Dendritic cell treated with granulocyte-macrophage colony-stimulating factor and Interleukin-4, amounts not matched to agents 40 ng/mL and 50 ng/mL, for 4 days (primary cell): ENCODE results near the gene FBXO42.

ENCODE experiments used
- H3K27ac Mint-ChIP-seq: one replicate; pipeline ENCODE4 v1.8.0; 2022; ENCODE audit warnings: mild to moderate bottlenecking, mixed read lengths
- H3K27me3 Mint-ChIP-seq: one replicate; pipeline ENCODE4 v1.8.0; 2022; ENCODE audit warnings: mild to moderate bottlenecking, mixed read lengths
- H3K36me3 Mint-ChIP-seq: one replicate; pipeline ENCODE4 v1.8.0; 2022; ENCODE audit warnings: low read depth, mixed read lengths
- H3K4me1 Mint-ChIP-seq: one replicate; pipeline ENCODE4 v1.8.0; 2022; ENCODE audit warnings: low read depth, mixed read lengths
- H3K4me3 Mint-ChIP-seq: one replicate; pipeline ENCODE4 v1.8.0; 2022; ENCODE audit warnings: mild to moderate bottlenecking, moderate library complexity, mixed read lengths
- H3K9me3 Mint-ChIP-seq: one replicate; pipeline ENCODE4 v1.8.0; 2022; ENCODE audit warnings: mixed read lengths
- intact Hi-C: fragments of 100-400 bp; cut with micrococcal nuclease; formaldehyde crosslinking; loops from one replicate; pipeline ENCODE4 v1.15.0; 2022

Gene FBXO42

DNA sequence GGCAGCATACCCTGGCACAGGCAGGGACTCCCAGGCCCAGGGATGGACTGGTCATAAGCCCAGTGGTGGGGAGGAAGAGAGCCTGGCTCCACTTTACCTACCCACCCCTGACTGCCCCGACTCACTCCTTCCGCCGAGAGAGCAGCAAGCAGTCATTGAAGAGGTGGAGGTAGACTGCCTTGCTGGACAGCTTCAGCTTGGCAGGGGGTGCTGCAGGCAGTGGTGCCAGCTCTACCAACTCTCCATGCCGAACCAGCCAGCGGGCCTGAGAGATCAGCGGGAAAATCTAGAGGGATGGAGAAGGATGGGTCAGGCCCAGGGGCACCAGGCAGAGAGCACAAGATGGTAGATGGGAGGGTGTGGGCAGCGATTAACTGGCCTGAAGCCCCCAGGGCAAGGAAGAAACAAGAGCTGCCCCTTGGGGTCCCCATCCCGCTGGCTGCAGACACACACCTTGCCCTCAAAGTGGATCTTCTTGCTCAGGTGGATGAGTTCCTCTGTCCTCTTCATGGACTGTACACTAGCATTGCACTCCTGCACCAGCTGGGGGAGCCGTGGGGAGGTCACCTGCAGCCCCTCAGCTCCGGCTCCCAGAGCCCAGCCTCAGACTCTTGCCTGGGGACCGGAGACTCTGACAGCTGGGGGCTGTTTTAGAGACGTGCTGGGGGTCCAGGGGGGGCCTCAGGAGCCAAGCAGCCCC, 147.5 kb downstream of the FBXO42 start:
- Mint-ChIP-seq H3K4me3 (no peak overlapping the region), H3K27me3 (no peaks in the 10 kb centered on the region), H3K27ac (no peak overlapping the region), H3K4me1 (peaks cover 15% of the 10 kb centered on the region), H3K36me3 (peaks cover 13% of the 10 kb centered on the region), H3K9me3 (no peaks in the 10 kb centered on the region)
- intact Hi-C loops, result no loop called here

DNA sequence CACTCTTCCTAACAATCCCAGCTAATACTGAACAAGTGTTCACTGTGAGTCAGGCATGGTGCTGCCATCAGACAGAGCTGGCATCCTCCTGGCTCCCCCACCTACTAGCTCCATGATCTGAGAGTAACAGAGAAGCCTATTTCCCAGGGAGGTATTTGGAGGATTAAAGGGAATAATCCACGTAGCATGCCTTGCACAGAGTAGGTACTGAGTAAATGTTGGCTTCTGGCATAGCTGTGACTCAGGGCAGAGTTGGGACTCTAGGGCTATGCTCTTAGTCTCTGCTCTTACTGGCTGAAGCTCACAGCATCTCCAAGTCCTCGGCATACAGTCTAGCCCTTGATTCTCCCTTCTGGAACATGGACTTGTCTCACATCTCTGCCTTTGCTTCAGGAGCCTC, 148.1 kb downstream of the FBXO42 start:
- Mint-ChIP-seq H3K27me3 (no peaks in the 10 kb centered on the region), H3K4me1 (peaks cover 18% of the 10 kb centered on the region), H3K4me3 (no peak overlapping the region), H3K36me3 (peaks cover 13% of the 10 kb centered on the region), H3K27ac (no peak overlapping the region), H3K9me3 (no peaks in the 10 kb centered on the region)
- intact Hi-C loops, result no loop called here

DNA sequence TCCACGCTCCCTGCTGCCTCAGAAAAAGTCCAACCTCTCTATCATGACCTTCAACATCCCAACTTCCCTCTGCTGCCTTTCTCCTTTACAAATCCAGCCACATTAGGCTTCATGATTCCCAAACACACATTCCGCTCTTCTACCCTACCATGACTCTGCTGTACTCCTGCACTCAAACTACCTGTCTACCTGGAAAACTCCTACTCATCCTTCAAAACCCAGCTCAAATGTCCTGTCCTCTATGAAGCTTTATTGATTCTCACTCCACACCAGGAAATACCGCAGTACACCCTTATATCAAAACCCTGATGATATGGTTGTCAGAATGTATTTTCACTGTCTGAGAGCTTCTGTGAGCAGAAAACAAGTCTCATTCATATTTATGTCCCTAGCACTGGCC, 148.7 kb downstream of the FBXO42 start:
- Mint-ChIP-seq H3K4me3 (no peak overlapping the region), H3K27ac (no peak overlapping the region)
- intact Hi-C loops, result no loop called here

DNA sequence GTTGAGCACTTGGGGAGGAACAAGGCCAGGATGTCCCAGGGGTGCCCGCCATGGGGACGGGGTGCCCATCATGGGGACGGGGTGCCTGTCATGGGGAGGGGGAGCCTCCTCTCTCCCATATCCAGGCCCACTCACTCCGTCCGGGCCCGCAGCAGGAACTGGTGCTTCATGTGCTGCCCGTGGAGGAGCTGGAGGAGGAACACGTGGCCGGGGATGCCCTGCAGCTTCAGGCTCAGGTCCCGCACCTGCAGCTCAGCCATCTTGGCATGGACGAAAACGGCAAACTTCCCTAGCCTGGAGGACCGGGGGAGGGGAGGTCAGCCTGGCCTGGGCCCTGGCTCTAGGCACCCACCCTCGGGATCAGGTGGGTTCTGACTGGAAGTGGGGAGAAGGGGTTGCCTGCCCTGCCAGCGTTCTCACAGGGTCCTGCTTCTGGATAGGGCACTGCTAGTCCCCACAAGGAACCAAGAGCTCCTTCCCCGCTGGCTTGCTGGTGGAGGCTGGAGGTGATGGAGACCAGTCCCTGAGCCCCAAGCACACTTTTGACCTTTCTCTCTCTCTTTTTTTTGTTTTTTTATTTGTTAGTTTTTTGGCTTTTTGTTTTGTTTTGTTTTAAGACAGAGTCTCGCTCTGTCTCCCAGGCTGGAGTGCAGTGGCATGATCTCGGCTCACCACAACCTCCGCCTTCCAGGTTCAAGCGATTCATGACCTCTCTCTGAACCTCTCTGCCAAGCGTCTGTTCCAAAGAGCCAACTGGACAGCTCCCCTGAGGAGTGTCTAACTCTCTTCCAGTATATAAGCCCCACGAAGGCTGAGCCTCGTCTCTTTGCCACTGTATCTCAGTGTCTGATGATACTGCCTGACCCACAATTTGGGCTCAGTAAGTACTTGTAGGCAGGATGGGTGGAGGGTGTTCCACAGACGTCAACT, 149.7 kb downstream of the FBXO42 start:
- no peak overlapping the region for H3K27ac Mint-ChIP-seq
- H3K9me3 Mint-ChIP-seq, result no peaks in the 10 kb centered on the region
- no peaks in the 10 kb centered on the region for H3K27me3 Mint-ChIP-seq
- intact Hi-C loops, result no loop called here
- no peak overlapping the region for H3K4me3 Mint-ChIP-seq
- peaks cover 14% of the 10 kb centered on the region for H3K4me1 Mint-ChIP-seq
- peaks cover 21% of the 10 kb centered on the region for H3K36me3 Mint-ChIP-seq

More for the DNA sequence above, 148.7 kb downstream of the FBXO42 start:
- Mint-ChIP-seq H3K4me1 (peaks cover 22% of the 10 kb centered on the region), H3K9me3 (no peaks in the 10 kb centered on the region), H3K36me3 (peaks cover 18% of the 10 kb centered on the region), H3K27me3 (no peaks in the 10 kb centered on the region)

DNA sequence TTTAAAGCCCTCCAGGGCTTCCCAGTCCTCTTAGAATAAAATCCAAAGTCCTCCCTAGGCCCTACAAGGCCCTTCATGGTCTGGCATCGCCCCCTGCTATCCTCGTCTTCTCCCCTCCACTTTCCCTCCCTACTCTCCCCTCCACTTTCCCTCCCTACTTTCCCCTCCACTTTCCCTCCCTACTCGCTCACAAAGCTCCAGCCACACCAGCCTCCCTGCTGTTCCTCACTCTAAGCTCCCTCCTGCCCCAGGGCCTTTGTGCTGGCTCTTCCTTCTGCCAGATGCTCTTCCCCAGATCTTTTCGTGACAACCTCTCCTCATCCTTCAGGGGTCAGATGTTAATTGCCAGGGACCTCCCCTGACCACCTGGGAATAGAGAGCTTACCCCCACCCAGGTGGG, 152.6 kb downstream of the FBXO42 start:
- Mint-ChIP-seq H3K36me3 (peaks cover 19% of the 10 kb centered on the region), H3K4me3 (no peak overlapping the region), H3K27me3 (no peaks in the 10 kb centered on the region), H3K4me1 (peaks cover 9% of the 10 kb centered on the region), H3K27ac (peak overlapping the region; percentile 6), H3K9me3 (no peaks in the 10 kb centered on the region)
- intact Hi-C loops, result no loop called here

DNA sequence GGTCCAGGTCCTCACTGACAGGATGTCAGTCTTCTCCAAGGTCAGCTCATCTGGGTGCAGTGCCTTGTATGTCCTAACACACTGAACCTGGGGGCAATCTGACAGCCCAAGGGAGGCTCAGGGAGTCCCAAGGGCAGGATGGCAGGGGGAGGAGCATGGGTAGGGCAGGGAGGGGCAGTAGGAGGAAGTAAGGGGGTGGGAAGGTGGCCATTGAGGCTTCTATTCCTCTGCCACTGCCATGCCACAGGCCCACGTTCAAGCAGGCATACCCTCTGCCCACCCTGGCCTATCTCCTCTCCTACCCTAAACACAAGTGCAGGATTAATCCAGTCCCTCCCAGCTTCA, 153.2 kb downstream of the FBXO42 start:
- Mint-ChIP-seq H3K27ac (no peak overlapping the region), H3K36me3 (peaks cover 15% of the 10 kb centered on the region), H3K9me3 (no peaks in the 10 kb centered on the region), H3K4me1 (peaks cover 9% of the 10 kb centered on the region), H3K4me3 (no peak overlapping the region), H3K27me3 (peaks cover 3% of the 10 kb centered on the region)
- intact Hi-C loops, result no loop called here

DNA sequence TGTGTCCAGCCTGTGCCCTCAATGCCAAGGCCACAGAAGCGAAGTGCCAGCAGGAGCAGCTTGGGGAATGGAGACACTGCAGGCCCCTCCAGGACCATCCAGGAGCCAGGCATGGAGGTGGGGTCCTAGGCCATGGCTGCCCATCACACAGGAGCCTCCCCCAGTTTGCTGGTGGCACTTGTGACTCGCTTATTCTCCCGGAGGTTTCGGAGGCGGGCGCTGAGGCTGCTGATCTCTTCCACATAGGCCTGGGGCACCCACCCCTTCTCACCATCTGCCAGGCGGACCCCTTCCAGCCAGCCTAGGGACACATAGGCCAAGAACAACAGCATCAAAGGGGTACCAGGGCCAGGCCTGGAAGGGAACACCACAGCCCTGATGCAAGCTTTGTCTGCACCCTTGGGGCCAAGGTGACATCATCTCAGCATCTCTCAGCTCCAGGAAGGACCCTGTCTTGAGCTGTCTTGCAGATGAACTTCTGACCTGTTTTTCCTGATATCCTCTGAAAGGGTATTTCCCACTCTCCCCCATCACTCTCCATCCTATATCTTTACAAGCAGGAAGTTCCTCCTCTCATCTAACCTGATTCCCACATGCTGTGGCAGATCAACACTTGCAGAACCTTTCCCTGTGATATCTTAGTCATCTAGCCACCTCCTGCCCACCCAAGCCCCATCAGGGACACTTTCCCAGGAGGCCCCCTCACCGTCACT, 153.7 kb downstream of the FBXO42 start:
- Mint-ChIP-seq H3K4me3 (no peak overlapping the region), H3K9me3 (no peaks in the 10 kb centered on the region), H3K27ac (no peak overlapping the region)

DNA sequence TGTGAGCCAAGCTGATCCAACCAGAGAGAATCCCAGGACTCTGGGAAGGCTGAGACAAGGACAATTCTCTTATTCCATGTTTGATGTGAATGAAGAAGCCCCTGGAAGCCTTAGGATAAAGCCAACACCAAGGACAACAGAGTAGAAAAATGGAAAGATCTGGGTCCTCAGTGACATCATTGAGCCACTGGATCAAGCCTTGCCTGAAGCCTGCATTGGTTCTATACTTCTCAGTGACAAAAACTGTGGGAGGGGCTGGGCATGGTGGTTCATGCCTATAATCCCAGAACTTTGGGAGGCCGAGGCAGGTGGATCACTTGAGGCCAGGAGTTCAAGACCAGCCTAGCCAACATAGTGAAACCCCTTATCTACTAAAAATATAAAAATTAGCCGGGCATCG, 155.4 kb downstream of the FBXO42 start:
- Mint-ChIP-seq H3K27me3 (peaks cover 3% of the 10 kb centered on the region), H3K4me3 (no peak overlapping the region), H3K4me1 (peaks cover 9% of the 10 kb centered on the region), H3K36me3 (peaks cover 9% of the 10 kb centered on the region), H3K9me3 (no peaks in the 10 kb centered on the region), H3K27ac (no peak overlapping the region)
- intact Hi-C loops, result no loop called here

More for the DNA sequence above, 153.7 kb downstream of the FBXO42 start:
- intact Hi-C loops, result no loop called here
- Mint-ChIP-seq H3K36me3 (peaks cover 15% of the 10 kb centered on the region), H3K4me1 (peaks cover 9% of the 10 kb centered on the region), H3K27me3 (peaks cover 3% of the 10 kb centered on the region)
